ENCODE results near the gene ZNF142. TPM values are rescaled to one million over a fixed set of nuclear protein-coding genes. Genes with fewer than 3 reads are reported as not detected.
"Not testable (repeated sequence)": the region's sequence is repeated elsewhere in the genome, so short reads cannot be mapped to it uniquely, and the experiment has no call there.

Gene ZNF142, protein sequence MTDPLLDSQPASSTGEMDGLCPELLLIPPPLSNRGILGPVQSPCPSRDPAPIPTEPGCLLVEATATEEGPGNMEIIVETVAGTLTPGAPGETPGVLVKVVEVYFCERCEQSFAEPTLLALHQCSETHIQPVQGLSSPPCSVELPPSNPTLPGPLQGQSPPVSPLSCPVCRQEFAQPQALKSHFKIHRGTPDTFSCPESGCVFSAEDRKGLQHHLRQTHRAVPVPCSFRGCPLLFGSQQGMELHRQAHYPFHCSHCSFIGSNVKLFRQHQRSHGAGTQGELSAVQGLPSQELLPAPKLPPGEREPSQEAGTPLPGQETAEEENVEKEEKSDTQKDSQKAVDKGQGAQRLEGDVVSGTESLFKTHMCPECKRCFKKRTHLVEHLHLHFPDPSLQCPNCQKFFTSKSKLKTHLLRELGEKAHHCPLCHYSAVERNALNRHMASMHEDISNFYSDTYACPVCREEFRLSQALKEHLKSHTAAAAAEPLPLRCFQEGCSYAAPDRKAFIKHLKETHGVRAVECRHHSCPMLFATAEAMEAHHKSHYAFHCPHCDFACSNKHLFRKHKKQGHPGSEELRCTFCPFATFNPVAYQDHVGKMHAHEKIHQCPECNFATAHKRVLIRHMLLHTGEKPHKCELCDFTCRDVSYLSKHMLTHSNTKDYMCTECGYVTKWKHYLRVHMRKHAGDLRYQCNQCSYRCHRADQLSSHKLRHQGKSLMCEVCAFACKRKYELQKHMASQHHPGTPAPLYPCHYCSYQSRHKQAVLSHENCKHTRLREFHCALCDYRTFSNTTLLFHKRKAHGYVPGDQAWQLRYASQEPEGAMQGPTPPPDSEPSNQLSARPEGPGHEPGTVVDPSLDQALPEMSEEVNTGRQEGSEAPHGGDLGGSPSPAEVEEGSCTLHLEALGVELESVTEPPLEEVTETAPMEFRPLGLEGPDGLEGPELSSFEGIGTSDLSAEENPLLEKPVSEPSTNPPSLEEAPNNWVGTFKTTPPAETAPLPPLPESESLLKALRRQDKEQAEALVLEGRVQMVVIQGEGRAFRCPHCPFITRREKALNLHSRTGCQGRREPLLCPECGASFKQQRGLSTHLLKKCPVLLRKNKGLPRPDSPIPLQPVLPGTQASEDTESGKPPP (N-terminal part only)
- polyA plus RNA-seq (ENCODE audit: low read depth in 6 of 6) = 10 to 100 TPM in 1 of 6 donors, 1 to 10 TPM in 4, not detected in 1; 4.8 to 24.9 (median 5.9) TPM

DNA sequence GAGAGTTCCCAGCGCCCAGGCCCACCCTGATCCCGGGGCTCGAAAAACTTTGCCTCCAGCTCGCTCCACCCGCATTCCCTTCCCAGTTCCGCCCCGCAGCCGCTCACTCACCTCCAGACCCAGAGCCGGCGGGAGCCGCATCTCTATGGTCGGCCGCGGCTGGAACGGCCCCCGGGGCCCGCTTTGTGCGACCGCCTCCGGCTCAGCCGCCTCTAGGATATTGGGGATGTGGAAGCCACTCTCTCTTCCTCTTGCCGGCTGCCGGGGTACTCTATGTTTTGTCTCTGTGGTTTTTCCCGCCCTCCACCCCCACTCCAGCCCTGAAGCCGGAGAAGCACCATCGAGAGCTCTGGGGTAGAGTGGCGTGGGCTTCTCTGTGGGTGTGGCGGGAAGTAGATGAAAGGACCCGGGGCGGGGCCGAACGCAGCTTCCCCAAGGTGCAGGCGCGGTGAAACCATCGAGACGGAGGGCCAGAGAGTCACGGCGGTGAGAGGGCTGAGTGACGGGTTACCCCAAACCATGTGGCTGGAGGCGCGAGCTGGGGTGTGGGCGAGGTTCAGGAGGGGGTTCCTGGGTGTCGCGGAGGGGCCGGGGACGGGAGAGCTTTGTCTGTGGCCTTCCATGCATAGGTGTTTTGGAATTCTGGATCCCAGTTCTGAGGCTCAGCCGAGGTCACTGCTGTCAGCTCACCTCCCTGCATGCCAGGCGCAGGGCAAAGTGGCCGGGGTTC, at the start of gene ZNF142, which contains the start of gene BCS1L:
ZNF142 (minus strand) TSS at position 366 of the 730 bp plus-strand sequence. CDS start 3,194 bp downstream, outside the sequence.
BCS1L (plus strand) TSS at position 426 of the 730 bp plus-strand sequence. CDS start 1,305 bp downstream, outside the sequence.
- peak within 1 kb of the TSS; percentile 73 to 97 (median 92) for H3K27ac Mint-ChIP-seq
- H3K9me3 Mint-ChIP-seq = no peaks in the 10 kb centered on the region
- DNase-seq (peak; percentile 92), ATAC-seq (ENCODE audit: low read depth in 2 of 2) (peak; percentile 97 to 98)
- H3K4me3 Mint-ChIP-seq = peak within 1 kb of the TSS; percentile 89 to 98 (median 98)
- no peaks in the 10 kb centered on the region for H3K27me3 Mint-ChIP-seq
- H3K36me3 Mint-ChIP-seq = peaks cover 5 to 15% of the 10 kb centered on the region in 2 donors
- H3K4me1 Mint-ChIP-seq = peaks cover 35 to 36% (median 36%) of the 10 kb centered on the region in 3 donors

DNA sequence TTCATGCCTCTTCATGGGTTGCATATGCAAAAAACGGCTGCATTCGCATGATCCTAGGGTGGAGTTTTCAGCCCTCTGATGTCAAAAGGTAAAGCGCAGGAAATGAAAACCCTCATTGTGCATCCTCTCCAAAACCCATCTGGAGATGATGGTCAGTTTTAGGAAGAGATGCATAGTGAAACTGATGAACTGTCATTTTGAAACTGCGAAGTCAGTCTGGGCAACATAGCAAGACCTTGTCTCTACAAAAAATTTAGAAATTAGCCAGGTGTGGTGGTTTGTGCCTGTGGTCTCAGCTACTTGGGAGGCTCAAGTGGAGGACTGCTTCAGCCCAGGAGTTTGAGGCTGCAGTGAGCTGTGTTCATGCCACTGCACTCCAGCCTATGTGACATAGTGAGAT, 48.7 kb upstream of the ZNF142 start:
- Mint-ChIP-seq H3K4me1 (peaks cover 12 to 19% (median 14%) of the 10 kb centered on the region in 3 donors), H3K36me3 (no peaks in the 10 kb centered on the region), H3K9me3 (peaks cover 0 to 2% (median 0%) of the 10 kb centered on the region in 7 donors), H3K27ac (no peak overlapping the region), H3K4me3 (no peak overlapping the region), H3K27me3 (peaks cover 0 to 15% (median 5%) of the 10 kb centered on the region in 3 donors)
- ATAC-seq (ENCODE audit: low read depth in 2 of 2) (no peak), DNase-seq (no peak)

DNA sequence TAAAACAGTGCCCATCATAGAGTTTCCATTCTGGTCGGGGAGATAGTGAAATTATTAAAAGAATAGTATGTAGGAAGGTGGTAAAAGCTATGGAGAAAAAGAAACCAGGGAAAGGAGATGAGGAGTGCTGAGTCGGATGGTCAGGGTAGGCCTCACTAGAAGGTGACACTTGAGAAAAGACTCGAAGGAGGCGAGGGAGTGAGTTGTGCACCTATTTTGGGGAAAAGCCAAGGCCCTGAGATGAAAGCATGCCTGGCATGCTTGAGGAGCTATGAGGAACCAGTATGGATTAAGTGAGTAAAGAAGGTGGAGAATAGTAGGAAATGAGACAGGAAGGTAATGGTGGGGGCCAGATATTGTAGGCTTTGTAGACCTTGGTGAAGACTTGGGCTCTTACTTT, 43.9 kb upstream of the ZNF142 start:
- no peak for DNase-seq
- Mint-ChIP-seq H3K27ac (no peak overlapping the region), H3K4me3 (no peak overlapping the region), H3K4me1 (no peaks in the 10 kb centered on the region), H3K9me3 (peaks cover 0 to 2% (median 0%) of the 10 kb centered on the region in 7 donors), H3K27me3 (peaks cover 0 to 15% (median 5%) of the 10 kb centered on the region in 3 donors), H3K36me3 (peaks cover 0 to 9% of the 10 kb centered on the region in 2 donors)
- ATAC-seq (ENCODE audit: low read depth in 2 of 2) = no peak

DNA sequence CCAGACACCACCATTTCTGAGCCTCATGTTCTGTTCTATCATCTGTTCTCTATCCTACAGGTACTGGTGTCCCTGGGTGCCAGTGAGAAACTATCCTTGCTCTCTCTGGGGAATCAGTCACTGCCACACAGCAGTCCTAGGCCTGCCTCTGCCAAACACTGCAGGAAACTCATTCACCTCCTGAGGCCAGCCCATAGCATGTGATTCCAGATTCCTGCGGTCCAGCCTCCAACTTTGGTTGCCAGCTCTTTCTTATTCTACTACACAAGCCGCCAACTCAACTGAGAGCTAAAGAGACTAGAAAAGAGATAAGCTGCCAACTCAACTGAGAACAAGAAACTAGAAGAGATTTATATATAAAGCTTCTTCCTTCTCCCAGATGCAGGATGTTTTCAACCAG, 42.4 kb upstream of the ZNF142 start:
- H3K36me3 Mint-ChIP-seq = peaks cover 0 to 9% of the 10 kb centered on the region in 2 donors
- no peak overlapping the region for H3K4me3 Mint-ChIP-seq
- H3K9me3 Mint-ChIP-seq = no peaks in the 10 kb centered on the region
- DNase-seq (no peak), ATAC-seq (ENCODE audit: low read depth in 2 of 2) (no peak)
- H3K27me3 Mint-ChIP-seq = peaks cover 0 to 12% (median 5%) of the 10 kb centered on the region in 3 donors
- no peaks in the 10 kb centered on the region for H3K4me1 Mint-ChIP-seq
- H3K27ac Mint-ChIP-seq = peak overlapping the region in 1 of 6 donors; percentile 48

DNA sequence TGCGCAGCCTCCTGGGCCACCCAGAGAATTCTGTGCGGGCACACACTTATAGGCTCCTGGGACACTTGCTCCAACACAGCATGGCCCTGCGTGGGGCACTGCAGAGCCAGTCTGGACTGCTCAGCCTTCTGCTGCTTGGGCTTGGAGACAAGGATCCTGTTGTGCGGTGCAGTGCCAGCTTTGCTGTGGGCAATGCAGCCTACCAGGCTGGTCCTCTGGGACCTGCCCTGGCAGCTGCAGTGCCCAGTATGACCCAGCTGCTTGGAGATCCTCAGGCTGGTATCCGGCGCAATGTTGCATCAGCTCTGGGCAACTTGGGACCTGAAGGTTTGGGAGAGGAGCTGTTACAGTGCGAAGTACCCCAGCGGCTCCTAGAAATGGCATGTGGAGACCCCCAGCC, 39.5 kb upstream of the ZNF142 start:
- Mint-ChIP-seq H3K4me1 (no peaks in the 10 kb centered on the region), H3K36me3 (peaks cover 9 to 14% of the 10 kb centered on the region in 2 donors), H3K4me3 (no peak overlapping the region), H3K27me3 (no peaks in the 10 kb centered on the region), H3K27ac (no peak overlapping the region), H3K9me3 (no peaks in the 10 kb centered on the region)
- no peak for ATAC-seq (ENCODE audit: low read depth in 2 of 2)
- DNase-seq = no peak

DNA sequence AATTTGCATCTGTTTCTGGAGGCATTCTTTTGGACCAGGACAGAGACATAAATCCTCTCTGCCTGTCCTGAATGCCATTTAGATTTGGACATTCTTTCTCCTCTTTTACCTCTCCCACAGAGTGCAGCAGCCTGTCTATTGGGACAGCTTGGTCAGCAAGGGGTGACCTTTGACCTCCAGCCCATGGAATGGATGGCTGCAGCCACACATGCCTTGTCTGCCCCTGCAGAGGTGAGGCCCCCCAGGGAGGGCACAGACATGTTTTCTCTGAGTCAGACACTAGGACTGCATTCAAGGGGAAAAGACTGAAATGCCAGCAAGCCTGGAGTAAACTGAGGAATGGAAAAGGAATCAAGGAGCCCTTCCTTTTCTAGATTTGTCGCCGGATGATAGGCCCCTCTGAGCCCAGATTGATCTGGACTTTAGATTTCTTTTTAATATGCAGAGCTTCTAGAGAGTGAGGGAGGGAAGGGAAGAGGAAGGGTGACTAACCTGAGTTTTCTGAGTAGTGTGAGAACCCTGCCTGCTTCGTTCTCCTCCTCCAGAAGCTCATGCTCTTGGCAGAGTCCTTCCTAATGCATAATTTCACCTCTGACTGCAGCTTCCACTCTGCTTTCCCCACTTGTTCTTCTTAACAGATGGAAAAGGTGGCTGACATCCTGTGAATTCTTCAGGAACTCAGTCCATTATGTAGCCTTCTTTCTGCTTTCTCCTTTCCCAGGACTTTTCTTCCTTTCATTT, 35.2 kb upstream of the ZNF142 start:
- Mint-ChIP-seq H3K27me3 (no peaks in the 10 kb centered on the region), H3K36me3 (peaks cover 5 to 18% of the 10 kb centered on the region in 2 donors), H3K27ac (no peak overlapping the region), H3K9me3 (no peaks in the 10 kb centered on the region), H3K4me1 (no peaks in the 10 kb centered on the region), H3K4me3 (no peak overlapping the region)
- DNase-seq (no peak), ATAC-seq (ENCODE audit: low read depth in 2 of 2) (no peak)

DNA sequence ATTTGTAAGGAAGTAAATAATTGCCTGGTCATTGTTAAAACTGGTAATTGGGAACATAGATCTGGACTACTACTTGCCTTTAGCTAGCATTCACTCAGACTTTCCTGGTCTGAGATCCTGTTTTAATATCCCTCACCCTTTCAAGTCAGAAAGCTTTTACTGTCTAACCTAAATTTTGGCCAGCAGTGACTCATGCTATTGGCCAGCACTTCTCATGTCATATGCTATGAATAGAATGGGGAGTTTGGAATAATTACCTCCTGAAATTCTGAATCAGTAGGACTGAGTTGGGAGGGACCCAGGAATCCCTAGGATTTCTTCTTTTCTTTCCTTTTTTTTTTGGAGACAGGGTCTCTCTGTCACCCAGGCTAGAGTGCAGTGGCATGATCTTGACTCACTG, 31.8 kb upstream of the ZNF142 start:
- Mint-ChIP-seq H3K9me3 (no peaks in the 10 kb centered on the region), H3K4me1 (peaks cover 0 to 3% (median 0%) of the 10 kb centered on the region in 3 donors), H3K36me3 (peaks cover 5 to 14% of the 10 kb centered on the region in 2 donors), H3K4me3 (no peak overlapping the region), H3K27me3 (no peaks in the 10 kb centered on the region), H3K27ac (no peak overlapping the region)
- ATAC-seq (ENCODE audit: low read depth in 2 of 2) = no peak
- no peak for DNase-seq

DNA sequence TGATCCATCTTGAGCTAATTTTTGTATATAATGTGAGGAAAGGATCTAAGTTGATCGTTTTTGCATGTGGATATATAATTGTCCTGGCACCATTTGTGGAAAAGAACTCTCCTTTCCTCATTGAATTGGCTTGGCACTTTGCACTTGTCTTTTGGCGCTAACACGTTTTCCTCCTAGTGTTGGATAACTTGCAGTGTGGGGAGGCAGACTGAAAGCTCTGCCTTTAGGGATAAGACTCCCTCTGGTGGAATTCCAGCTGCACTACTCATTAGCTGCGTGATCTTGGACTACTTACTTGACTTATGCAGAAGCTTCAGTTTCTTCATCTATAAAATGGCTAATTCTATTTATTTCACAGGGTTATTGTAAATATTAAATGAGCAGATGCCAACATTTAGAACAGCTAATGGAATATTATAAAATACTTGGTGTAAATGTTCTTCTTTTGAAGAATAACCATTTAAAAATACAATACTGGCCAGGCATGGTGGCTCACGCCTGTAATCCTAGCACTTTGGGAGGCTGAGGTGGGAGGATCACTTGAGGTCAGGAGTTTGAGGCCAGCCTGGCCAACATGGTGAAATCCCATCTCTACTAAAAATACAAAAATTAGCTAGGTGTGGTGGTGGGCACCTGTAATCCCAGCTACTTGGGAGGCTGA, 28.1 kb upstream of the ZNF142 start:
- not testable (repeated sequence) for H3K4me1 Mint-ChIP-seq, H3K27me3 Mint-ChIP-seq, H3K9me3 Mint-ChIP-seq, H3K4me3 Mint-ChIP-seq, H3K36me3 Mint-ChIP-seq
- DNase-seq (peak; percentile 16), ATAC-seq (ENCODE audit: low read depth in 2 of 2) (peak; percentile 51 to 75)
- peak overlapping the region in 1 of 6 donors; percentile 83 for H3K27ac Mint-ChIP-seq

DNA sequence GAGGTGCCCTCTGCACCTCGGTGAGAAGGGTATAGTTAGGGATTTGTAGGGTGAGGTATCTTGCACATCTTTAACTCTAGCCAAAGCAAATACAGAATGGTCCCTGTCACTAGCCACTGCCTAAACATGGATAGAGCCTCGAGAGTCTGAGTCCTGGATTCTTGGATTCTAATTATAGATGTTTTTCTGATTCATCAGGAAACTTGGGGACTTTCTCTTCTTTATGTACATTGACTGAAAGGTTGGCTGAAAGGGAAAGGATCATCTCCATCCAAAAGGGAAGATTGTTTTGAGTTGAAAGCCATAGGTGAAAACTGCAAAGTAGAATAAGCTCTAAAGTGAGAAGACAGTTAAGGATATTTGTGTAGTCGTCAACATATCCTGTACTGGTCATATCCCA, 20.6 kb upstream of the ZNF142 start:
- DNase-seq (no peak), ATAC-seq (ENCODE audit: low read depth in 2 of 2) (no peak)
- no peak overlapping the region for H3K4me3 Mint-ChIP-seq
- no peaks in the 10 kb centered on the region for H3K9me3 Mint-ChIP-seq
- no peak overlapping the region for H3K27ac Mint-ChIP-seq
- H3K36me3 Mint-ChIP-seq = peaks cover 0 to 15% of the 10 kb centered on the region in 2 donors
- no peaks in the 10 kb centered on the region for H3K4me1 Mint-ChIP-seq
- H3K27me3 Mint-ChIP-seq = no peaks in the 10 kb centered on the region

DNA sequence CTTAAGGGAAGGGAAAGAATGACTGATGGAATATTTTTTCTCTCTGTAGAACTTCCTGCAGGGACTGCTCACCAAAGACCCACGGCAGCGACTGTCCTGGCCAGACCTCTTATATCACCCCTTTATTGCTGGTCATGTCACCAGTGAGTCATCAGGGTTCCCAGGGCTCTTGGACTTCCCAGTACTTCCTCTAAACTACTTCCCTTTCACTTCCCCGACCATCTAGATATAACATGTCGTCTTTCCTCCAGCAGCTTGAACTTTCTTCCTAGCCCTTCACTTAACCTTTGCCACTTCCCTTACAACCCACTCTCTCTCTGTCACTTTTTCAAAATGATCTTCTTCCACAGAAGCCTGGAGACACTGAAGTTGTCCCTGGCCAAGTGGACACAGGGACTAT, 19.7 kb upstream of the ZNF142 start:
- H3K4me1 Mint-ChIP-seq = no peaks in the 10 kb centered on the region
- H3K9me3 Mint-ChIP-seq = no peaks in the 10 kb centered on the region
- no peak for DNase-seq
- H3K27me3 Mint-ChIP-seq = no peaks in the 10 kb centered on the region
- no peak overlapping the region for H3K27ac Mint-ChIP-seq
- peaks cover 0 to 15% of the 10 kb centered on the region in 2 donors for H3K36me3 Mint-ChIP-seq
- H3K4me3 Mint-ChIP-seq = no peak overlapping the region
- ATAC-seq (ENCODE audit: low read depth in 2 of 2) = no peak

DNA sequence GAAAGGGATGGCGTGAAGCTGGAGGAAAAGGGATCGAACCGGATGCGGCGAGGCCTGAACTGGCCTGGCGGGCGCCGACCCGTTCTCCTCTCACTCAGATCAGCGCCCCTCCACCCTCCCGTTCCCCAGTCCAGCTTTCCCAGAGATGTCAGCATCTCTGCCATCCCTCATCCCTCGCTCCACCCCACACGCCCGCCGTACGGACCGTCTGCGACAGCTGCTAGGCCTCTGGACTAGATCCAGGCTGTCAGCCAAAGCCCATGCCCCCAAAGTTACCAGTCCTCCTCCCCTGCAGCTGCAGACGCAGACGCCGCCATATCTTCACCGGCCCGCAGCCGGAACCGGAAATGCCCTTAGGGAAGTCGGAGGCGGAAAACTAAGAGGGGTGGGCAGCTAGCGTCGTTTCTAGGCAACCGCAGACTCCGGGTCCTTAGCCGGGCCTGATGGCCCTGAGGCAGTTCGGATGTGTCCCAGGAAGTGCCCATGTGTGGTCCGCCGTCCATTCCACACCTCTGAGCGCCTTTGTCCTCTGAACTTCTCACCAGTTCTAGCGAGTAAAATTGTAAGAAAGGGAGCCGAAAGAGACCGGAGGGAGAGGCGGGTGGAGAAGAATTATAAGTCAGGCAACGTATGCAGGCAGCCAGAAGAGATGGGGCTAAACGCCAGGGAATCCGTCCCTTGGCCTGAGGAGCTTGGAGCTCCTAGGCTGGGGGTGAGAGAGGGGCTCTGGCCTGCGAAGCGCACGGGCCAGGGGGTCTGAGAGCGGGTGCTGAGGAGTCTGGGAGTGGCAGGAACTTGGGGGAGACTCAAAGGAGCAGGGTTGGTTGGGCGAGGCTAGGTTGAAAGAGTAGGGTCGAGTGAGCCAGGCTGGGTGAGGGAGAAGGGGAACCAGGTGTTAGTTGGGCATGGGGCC, 12.5 kb upstream of the ZNF142 start, which contains the start of the genes RNF25 and STK36:
RNF25 (minus strand) TSS at position 349 of the 913 bp plus-strand sequence; CDS start at position 317, 32 bp downstream.
STK36 (plus strand) TSS at position 433 of the 913 bp plus-strand sequence. CDS start 744 bp downstream, outside the sequence.
- Mint-ChIP-seq H3K36me3 (peaks cover 0 to 7% of the 10 kb centered on the region in 2 donors), H3K27ac (peak within 1 kb of the TSS; percentile 88 to 98 (median 97)), H3K4me3 (peak within 1 kb of the TSS; percentile 95 to 100 (median 99)), H3K27me3 (no peaks in the 10 kb centered on the region), H3K9me3 (no peaks in the 10 kb centered on the region), H3K4me1 (peaks cover 19 to 28% (median 21%) of the 10 kb centered on the region in 3 donors)
- ATAC-seq (ENCODE audit: low read depth in 2 of 2) = peak; percentile 98
- DNase-seq = peak; percentile 77

Measured in naive B cell (primary cell).